ENCODE data around the gene KHDRBS1. TPM values are rescaled to one million over a fixed set of nuclear protein-coding genes. Genes with fewer than 3 reads are reported as not detected.

KHDRBS1 gene
- total and polyA plus RNA-seq, 2 of the 13 experiments (the other 11 are each of a cell fraction or from before 2014, with no cell fraction given) = 25.1 to 39.0 TPM

DNA sequence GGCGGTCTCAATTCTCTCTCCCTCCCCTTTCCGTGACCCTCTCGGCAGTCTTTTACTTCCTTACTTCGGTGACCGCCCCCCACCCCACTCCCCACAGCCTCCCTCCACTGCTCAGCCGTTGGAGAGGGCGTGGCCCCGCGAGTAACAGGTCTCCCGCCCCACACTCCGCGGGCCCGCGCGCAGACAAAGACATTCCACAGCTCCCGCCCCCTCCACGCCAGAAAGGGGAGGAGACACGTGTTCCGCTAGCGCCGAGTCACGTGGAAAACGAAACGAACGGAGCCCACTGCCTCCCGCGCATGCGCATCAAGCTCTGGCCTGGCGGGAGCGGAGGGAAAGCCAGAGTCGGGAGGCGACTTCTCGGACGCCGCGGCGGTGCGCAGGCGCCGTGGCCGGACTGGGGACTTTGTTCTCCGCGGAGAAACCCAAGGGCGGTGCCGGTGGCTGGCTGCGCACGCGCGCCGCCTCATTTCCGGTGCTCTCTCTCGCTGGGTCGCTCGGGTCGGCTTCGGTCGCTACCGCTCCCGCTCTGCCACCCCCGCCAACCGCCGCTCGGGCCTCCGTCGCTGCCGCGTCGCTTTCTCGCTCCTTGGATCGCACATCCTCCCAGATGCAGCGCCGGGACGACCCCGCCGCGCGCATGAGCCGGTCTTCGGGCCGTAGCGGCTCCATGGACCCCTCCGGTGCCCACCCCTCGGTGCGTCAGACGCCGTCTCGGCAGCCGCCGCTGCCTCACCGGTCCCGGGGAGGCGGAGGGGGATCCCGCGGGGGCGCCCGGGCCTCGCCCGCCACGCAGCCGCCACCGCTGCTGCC lies at the start of gene KHDRBS1 (continued):
- TF ChIP-seq, protein P1, sequence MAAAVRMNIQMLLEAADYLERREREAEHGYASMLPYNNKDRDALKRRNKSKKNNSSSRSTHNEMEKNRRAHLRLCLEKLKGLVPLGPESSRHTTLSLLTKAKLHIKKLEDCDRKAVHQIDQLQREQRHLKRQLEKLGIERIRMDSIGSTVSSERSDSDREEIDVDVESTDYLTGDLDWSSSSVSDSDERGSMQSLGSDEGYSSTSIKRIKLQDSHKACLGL (CRISPR knock-in tag; IDR thresholded peaks at IDR 0.05) = peak; percentile 95
- TF ChIP-seq, protein P2, sequence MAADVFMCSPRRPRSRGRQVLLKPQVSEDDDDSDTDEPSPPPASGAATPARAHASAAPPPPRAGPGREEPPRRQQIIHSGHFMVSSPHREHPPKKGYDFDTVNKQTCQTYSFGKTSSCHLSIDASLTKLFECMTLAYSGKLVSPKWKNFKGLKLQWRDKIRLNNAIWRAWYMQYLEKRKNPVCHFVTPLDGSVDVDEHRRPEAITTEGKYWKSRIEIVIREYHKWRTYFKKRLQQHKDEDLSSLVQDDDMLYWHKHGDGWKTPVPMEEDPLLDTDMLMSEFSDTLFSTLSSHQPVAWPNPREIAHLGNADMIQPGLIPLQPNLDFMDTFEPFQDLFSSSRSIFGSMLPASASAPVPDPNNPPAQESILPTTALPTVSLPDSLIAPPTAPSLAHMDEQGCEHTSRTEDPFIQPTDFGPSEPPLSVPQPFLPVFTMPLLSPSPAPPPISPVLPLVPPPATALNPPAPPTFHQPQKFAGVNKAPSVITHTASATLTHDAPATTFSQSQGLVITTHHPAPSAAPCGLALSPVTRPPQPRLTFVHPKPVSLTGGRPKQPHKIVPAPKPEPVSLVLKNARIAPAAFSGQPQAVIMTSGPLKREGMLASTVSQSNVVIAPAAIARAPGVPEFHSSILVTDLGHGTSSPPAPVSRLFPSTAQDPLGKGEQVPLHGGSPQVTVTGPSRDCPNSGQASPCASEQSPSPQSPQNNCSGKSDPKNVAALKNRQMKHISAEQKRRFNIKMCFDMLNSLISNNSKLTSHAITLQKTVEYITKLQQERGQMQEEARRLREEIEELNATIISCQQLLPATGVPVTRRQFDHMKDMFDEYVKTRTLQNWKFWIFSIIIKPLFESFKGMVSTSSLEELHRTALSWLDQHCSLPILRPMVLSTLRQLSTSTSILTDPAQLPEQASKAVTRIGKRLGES (CRISPR knock-in tag; IDR thresholded peaks at IDR 0.05; ENCODE audit: borderline replicate concordance) = no peak; the same call in 1 of the 2 replicates
- TF ChIP-seq ZNF782 (CRISPR knock-in tag; IDR thresholded peaks at IDR 0.05; ENCODE audit: borderline replicate concordance) (peak; percentile 70; the same call in 1 of the 2 replicates), ZNF331 (CRISPR knock-in tag; IDR thresholded peaks at IDR 0.05) (0 out of 2 replicates have a peak, but pooled peaks have one; percentile 36), ZNF543 (CRISPR knock-in tag; IDR thresholded peaks at IDR 0.05) (no peak), CENPT (CRISPR knock-in tag; IDR thresholded peaks at IDR 0.05; ENCODE audit: low read depth) (0 out of 2 replicates have a peak, but pooled peaks have one; percentile 67), NRL (CRISPR knock-in tag; IDR thresholded peaks at IDR 0.05; ENCODE audit: borderline replicate concordance) (peak; percentile 92), POLR2A (IDR thresholded peaks at IDR 0.05; ENCODE audit: insufficient read depth in 1 of 2, low read depth in 2 of 2, low read length in 2 of 2) (peak; percentile 82 to 90), KLF15 (CRISPR knock-in tag; IDR thresholded peaks at IDR 0.05; ENCODE audit: borderline replicate concordance) (no peak), SALL1 (CRISPR knock-in tag; IDR thresholded peaks at IDR 0.05) (peak; percentile 89), MBNL3 (CRISPR knock-in tag; conservative IDR thresholded peaks at IDR 0.05) (no peak)
- TF ChIP-seq, protein P3, sequence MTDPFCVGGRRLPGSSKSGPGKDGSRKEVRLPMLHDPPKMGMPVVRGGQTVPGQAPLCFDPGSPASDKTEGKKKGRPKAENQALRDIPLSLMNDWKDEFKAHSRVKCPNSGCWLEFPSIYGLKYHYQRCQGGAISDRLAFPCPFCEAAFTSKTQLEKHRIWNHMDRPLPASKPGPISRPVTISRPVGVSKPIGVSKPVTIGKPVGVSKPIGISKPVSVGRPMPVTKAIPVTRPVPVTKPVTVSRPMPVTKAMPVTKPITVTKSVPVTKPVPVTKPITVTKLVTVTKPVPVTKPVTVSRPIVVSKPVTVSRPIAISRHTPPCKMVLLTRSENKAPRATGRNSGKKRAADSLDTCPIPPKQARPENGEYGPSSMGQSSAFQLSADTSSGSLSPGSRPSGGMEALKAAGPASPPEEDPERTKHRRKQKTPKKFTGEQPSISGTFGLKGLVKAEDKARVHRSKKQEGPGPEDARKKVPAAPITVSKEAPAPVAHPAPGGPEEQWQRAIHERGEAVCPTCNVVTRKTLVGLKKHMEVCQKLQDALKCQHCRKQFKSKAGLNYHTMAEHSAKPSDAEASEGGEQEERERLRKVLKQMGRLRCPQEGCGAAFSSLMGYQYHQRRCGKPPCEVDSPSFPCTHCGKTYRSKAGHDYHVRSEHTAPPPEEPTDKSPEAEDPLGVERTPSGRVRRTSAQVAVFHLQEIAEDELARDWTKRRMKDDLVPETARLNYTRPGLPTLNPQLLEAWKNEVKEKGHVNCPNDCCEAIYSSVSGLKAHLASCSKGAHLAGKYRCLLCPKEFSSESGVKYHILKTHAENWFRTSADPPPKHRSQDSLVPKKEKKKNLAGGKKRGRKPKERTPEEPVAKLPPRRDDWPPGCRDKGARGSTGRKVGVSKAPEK (CRISPR knock-in tag; IDR thresholded peaks at IDR 0.05; ENCODE audit: borderline replicate concordance) = no peak
- TF ChIP-seq, protein P4, sequence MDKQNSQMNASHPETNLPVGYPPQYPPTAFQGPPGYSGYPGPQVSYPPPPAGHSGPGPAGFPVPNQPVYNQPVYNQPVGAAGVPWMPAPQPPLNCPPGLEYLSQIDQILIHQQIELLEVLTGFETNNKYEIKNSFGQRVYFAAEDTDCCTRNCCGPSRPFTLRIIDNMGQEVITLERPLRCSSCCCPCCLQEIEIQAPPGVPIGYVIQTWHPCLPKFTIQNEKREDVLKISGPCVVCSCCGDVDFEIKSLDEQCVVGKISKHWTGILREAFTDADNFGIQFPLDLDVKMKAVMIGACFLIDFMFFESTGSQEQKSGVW (CRISPR knock-in tag; IDR thresholded peaks at IDR 0.05; ENCODE audit: borderline replicate concordance) = no peak; the same call in 1 of the 2 replicates
- TF ChIP-seq, protein P5, sequence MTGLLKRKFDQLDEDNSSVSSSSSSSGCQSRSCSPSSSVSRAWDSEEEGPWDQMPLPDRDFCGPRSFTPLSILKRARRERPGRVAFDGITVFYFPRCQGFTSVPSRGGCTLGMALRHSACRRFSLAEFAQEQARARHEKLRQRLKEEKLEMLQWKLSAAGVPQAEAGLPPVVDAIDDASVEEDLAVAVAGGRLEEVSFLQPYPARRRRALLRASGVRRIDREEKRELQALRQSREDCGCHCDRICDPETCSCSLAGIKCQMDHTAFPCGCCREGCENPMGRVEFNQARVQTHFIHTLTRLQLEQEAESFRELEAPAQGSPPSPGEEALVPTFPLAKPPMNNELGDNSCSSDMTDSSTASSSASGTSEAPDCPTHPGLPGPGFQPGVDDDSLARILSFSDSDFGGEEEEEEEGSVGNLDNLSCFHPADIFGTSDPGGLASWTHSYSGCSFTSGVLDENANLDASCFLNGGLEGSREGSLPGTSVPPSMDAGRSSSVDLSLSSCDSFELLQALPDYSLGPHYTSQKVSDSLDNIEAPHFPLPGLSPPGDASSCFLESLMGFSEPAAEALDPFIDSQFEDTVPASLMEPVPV (CRISPR knock-in tag; IDR thresholded peaks at IDR 0.05) = 0 out of 2 replicates have a peak, but pooled peaks have one; percentile 51
- TF ChIP-seq, protein P6, sequence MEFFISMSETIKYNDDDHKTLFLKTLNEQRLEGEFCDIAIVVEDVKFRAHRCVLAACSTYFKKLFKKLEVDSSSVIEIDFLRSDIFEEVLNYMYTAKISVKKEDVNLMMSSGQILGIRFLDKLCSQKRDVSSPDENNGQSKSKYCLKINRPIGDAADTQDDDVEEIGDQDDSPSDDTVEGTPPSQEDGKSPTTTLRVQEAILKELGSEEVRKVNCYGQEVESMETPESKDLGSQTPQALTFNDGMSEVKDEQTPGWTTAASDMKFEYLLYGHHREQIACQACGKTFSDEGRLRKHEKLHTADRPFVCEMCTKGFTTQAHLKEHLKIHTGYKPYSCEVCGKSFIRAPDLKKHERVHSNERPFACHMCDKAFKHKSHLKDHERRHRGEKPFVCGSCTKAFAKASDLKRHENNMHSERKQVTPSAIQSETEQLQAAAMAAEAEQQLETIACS (CRISPR knock-in tag; IDR thresholded peaks at IDR 0.05) = peak; percentile 67; the same call in 1 of the 2 replicates
- TF ChIP-seq, protein P7, sequence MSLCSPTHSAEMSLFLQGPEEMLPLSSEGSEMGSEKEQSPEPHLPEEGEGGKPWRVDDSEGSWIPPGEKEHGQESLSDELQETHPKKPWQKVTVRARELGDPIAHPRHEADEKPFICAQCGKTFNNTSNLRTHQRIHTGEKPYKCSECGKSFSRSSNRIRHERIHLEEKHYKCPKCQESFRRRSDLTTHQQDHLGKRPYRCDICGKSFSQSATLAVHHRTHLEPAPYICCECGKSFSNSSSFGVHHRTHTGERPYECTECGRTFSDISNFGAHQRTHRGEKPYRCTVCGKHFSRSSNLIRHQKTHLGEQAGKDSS (CRISPR knock-in tag; IDR thresholded peaks at IDR 0.05; ENCODE audit: borderline replicate concordance, low read depth) = peak; percentile 70; the same call in 1 of the 2 replicates
